OCI-LY1 (cell line): Measurements from ENCODE around the gene FGGY.

ENCODE experiments used
- H2AFZ ChIP-seq: fragments of 200-600 bp; sonication (generic), shearing (Covaris generic); 2 replicates; pipeline ENCODE4 v1.6.0; 2014; ENCODE audit warnings: antibody characterized with exemption, mild to moderate bottlenecking, low read length
- H3F3A ChIP-seq: fragments of 200-600 bp; sonication (generic), shearing (Covaris generic); 2 replicates; pipeline ENCODE4 v1.6.0; 2014; ENCODE audit warnings: mild to moderate bottlenecking, antibody characterized with exemption, low read length, moderate library complexity; ENCODE audit not compliant: insufficient read depth
- H3K27ac ChIP-seq: fragments of 200-600 bp; sonication (generic); 2 replicates; pipeline ENCODE4 v1.5.1; 2014; ENCODE audit warnings: low read length, mixed run types, mild to moderate bottlenecking, low read depth; ENCODE audit not compliant: poor library complexity, severe bottlenecking
- H3K27me3 ChIP-seq: fragments of 200-600 bp; sonication (generic); 2 replicates; pipeline ENCODE4 v1.6.0; 2014; ENCODE audit warnings: antibody characterized with exemption, mild to moderate bottlenecking, low read length, moderate library complexity; ENCODE audit not compliant: insufficient read depth
- H3K36me3 ChIP-seq: fragments of 200-600 bp; sonication (generic); 2 replicates; pipeline ENCODE4 v1.6.1; 2014; ENCODE audit warnings: mild to moderate bottlenecking, antibody characterized with exemption, low read length, moderate library complexity, mixed read lengths; ENCODE audit not compliant: insufficient read depth
- H3K4me1 ChIP-seq: fragments of 200-600 bp; sonication (generic); 2 replicates; pipeline ENCODE4 v1.5.1; 2014; ENCODE audit warnings: mild to moderate bottlenecking, low read length, moderate library complexity; ENCODE audit not compliant: insufficient read depth, severe bottlenecking
- H3K4me2 ChIP-seq: fragments of 200-600 bp; sonication (generic), shearing (Covaris generic); 2 replicates; pipeline ENCODE4 v1.6.1; 2014; ENCODE audit warnings: low read length
- H3K4me3 ChIP-seq: fragments of 200-600 bp; sonication (generic); 2 replicates; pipeline ENCODE4 v1.5.1; 2014; ENCODE audit warnings: low read length, low read depth, mild to moderate bottlenecking, mixed read lengths; ENCODE audit not compliant: poor library complexity, severe bottlenecking
- H3K79me2 ChIP-seq: fragments of 200-600 bp; shearing (Covaris generic); 2 replicates; pipeline ENCODE4 v1.6.1; 2016; ENCODE audit warnings: mixed run types, low read length, mixed read lengths; ENCODE audit not compliant: insufficient read depth
- H3K9ac ChIP-seq: fragments of 200-600 bp; sonication (generic), shearing (Covaris generic); 2 replicates; pipeline ENCODE4 v1.6.1; 2014; ENCODE audit warnings: mild to moderate bottlenecking, low read length, mixed read lengths
- H3K9me2 ChIP-seq: fragments of 200-600 bp; sonication (generic), shearing (Covaris generic); 2 replicates; pipeline ENCODE4 v1.6.1; 2014; ENCODE audit warnings: low read depth, mild to moderate bottlenecking, low read length, mixed read lengths
- H3K9me3 ChIP-seq: fragments of 200-600 bp; shearing (Covaris generic); 2 replicates; pipeline ENCODE4 v1.6.1; 2014; ENCODE audit warnings: low read length, mixed read lengths
- H4K20me1 ChIP-seq: fragments of 200-600 bp; sonication (generic), shearing (Covaris generic); 2 replicates; pipeline ENCODE4 v1.6.0; 2016; ENCODE audit warnings: mild to moderate bottlenecking, low read length; ENCODE audit not compliant: insufficient read depth
- EZH2 ChIP-seq: fragments of 200-600 bp; sonication (generic), shearing (Covaris generic); IDR thresholded peaks from 2 replicates; pipeline ENCODE4 v1.8.0; 2017; ENCODE audit warnings: borderline replicate concordance, mixed run types, mild to moderate bottlenecking, antibody characterized with exemption, low read length, moderate library complexity, mixed read lengths
- TF ChIP-seq, protein P1 (sequence below): fragments of 200-600 bp; sonication (generic), shearing (Covaris generic); IDR thresholded peaks from 2 replicates; pipeline ENCODE4 v1.5.1; 2017; ENCODE audit warnings: mild to moderate bottlenecking, antibody characterized with exemption, low read length, moderate library complexity, mixed read lengths

The FGGY gene

DNA sequence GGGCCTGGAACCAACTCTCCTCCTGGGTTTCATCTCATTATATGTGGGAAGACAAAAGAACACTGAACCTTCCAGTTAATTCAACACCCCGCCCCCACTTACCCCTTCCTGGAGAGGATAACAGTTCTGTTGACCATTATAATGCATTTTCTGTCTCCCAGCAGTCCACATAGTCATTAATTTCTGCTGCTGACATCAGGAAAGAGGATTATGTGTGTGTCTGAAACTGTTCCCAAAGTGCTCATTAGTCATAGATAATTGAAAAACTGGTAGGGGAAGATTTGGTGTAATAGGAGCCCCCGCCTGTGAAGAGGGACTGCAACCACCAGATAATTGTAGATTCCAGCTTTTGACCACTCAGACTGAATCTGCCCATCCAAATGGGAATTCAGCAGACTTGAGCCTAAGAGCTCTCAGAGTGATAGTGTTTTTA lies 208.7 kb downstream of the FGGY start:
- TF ChIP-seq, protein P1, sequence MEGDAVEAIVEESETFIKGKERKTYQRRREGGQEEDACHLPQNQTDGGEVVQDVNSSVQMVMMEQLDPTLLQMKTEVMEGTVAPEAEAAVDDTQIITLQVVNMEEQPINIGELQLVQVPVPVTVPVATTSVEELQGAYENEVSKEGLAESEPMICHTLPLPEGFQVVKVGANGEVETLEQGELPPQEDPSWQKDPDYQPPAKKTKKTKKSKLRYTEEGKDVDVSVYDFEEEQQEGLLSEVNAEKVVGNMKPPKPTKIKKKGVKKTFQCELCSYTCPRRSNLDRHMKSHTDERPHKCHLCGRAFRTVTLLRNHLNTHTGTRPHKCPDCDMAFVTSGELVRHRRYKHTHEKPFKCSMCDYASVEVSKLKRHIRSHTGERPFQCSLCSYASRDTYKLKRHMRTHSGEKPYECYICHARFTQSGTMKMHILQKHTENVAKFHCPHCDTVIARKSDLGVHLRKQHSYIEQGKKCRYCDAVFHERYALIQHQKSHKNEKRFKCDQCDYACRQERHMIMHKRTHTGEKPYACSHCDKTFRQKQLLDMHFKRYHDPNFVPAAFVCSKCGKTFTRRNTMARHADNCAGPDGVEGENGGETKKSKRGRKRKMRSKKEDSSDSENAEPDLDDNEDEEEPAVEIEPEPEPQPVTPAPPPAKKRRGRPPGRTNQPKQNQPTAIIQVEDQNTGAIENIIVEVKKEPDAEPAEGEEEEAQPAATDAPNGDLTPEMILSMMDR = no peak
- TF ChIP-seq EZH2 = no peak

DNA sequence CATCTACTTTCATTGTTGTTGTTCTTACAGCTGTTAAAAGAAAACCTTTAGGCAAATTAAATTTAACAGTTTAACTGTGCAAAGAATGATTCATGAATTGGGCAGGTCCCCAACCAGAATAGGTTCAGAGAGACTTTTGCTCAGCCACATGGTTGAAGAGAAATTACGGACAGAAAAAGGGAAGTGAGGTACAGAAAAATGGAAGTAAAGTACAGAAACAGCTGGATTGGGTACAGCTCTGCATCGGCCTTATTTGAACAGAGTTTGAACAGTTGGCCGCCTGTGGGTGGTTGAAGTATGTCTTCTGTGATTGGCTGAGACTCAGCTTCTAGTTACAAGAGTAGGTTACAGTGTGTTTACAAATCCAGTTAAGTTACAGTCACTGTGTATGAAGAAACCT lies 210.1 kb downstream of the FGGY start:
- H3K9me3 ChIP-seq = no peaks in the 10 kb centered on the region
- H3F3A ChIP-seq = no peaks in the 10 kb centered on the region
- H3K27me3 ChIP-seq = no peaks in the 10 kb centered on the region
- H4K20me1 ChIP-seq = no peaks in the 10 kb centered on the region
- H3K9ac ChIP-seq = no peak overlapping the region
- TF ChIP-seq EZH2 = no peak
- TF ChIP-seq, protein P1 = no peak
- no peaks in the 10 kb centered on the region for H3K4me1 ChIP-seq
- no peaks in the 10 kb centered on the region for H3K36me3 ChIP-seq
- H2AFZ ChIP-seq = no peak overlapping the region
- H3K27ac ChIP-seq = no peak overlapping the region
- no peak overlapping the region for H3K4me3 ChIP-seq
- no peaks in the 10 kb centered on the region for H3K79me2 ChIP-seq
- no peak overlapping the region for H3K4me2 ChIP-seq
- H3K9me2 ChIP-seq = no peaks in the 10 kb centered on the region

More for the DNA sequence above, 208.7 kb downstream of the FGGY start:
- Histone ChIP-seq H3K36me3 (no peaks in the 10 kb centered on the region), H3K9me2 (no peaks in the 10 kb centered on the region), H3F3A (no peaks in the 10 kb centered on the region), H3K27me3 (no peaks in the 10 kb centered on the region), H3K4me3 (no peak overlapping the region), H3K9me3 (no peaks in the 10 kb centered on the region), H4K20me1 (no peaks in the 10 kb centered on the region), H3K4me1 (no peaks in the 10 kb centered on the region), H3K4me2 (no peak overlapping the region), H3K9ac (no peak overlapping the region), H3K27ac (no peak overlapping the region), H3K79me2 (no peaks in the 10 kb centered on the region), H2AFZ (no peak overlapping the region)

DNA sequence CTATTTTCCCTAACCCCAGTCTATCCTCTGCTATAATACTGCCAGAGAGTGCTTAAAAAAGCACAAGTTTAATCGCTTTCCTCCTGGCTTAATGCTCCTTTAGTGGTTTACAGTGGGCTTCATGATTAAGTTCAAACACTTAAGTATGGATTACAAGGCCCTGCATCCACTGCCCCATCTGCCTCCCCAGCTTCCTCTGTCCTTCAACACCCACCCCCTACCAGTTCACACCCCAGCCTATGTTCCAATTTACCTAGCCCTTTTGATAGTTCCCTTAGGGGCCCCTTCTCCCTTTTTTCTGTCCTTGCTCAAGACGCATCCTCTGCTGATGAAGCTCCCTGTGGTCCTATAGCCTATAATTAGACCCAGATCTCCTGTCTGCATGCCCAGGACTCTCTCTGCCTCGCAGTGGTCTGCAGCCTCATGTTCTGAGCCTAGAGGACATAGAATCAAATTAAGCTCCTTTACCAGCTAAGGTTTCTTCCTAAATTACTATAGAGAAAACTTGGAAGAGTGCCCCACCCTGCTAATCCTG lies 212.5 kb downstream of the FGGY start:
- H3K27me3 ChIP-seq = no peaks in the 10 kb centered on the region
- H3F3A ChIP-seq = no peaks in the 10 kb centered on the region
- no peak overlapping the region for H3K4me2 ChIP-seq
- H3K9ac ChIP-seq = no peak overlapping the region
- no peak overlapping the region for H2AFZ ChIP-seq
- H3K36me3 ChIP-seq = no peaks in the 10 kb centered on the region
- no peak overlapping the region for H3K4me3 ChIP-seq
- H3K27ac ChIP-seq = no peak overlapping the region
- TF ChIP-seq, protein P1 = no peak
- no peak for TF ChIP-seq EZH2
- no peaks in the 10 kb centered on the region for H3K9me3 ChIP-seq
- H3K9me2 ChIP-seq = no peaks in the 10 kb centered on the region
- H4K20me1 ChIP-seq = no peaks in the 10 kb centered on the region
- H3K4me1 ChIP-seq = no peaks in the 10 kb centered on the region
- no peaks in the 10 kb centered on the region for H3K79me2 ChIP-seq
